ENCODE results near the gene EFCAB13.

The EFCAB13 gene

GRCh38 chr17:47323382-47324223 lies at the start of gene EFCAB13:
TSS of gene EFCAB13 (plus strand) at chr17:47323955. CDS start at chr17:47328354, 4,399 bp downstream.
- DNase-seq (ENCODE audit: low read depth, low spot score): peak; percentile 94

- no peak for DNase-seq (ENCODE audit: low read depth, low spot score)
Observed at GRCh38 chr17:47274319-47275069, 49.3 kb upstream of the EFCAB13 start.

GRCh38 chr17:47275245-47275984 lies 48.3 kb upstream of the EFCAB13 start:
- DNase-seq (ENCODE audit: low read depth, low spot score): peak; percentile 90

GRCh38 chr17:47276444-47276843 lies 47.3 kb upstream of the EFCAB13 start:
- DNase-seq (ENCODE audit: low read depth, low spot score): no peak

GRCh38 chr17:47276868-47277267 lies 46.9 kb upstream of the EFCAB13 start:
- peak; percentile 86 for DNase-seq (ENCODE audit: low read depth, low spot score)

- DNase-seq (ENCODE audit: low read depth, low spot score): no peak
Observed at GRCh38 chr17:47277921-47278320, 45.8 kb upstream of the EFCAB13 start.

- no peak for DNase-seq (ENCODE audit: low read depth, low spot score)
Observed at GRCh38 chr17:47278561-47278960, 45.2 kb upstream of the EFCAB13 start.

GRCh38 chr17:47279062-47279801 lies 44.5 kb upstream of the EFCAB13 start:
- peak; percentile 98 for DNase-seq (ENCODE audit: low read depth, low spot score)

- DNase-seq (ENCODE audit: low read depth, low spot score): peak; percentile 75
Observed at GRCh38 chr17:47280072-47280811, 43.5 kb upstream of the EFCAB13 start.

GRCh38 chr17:47281216-47281615 lies 42.5 kb upstream of the EFCAB13 start:
- no peak for DNase-seq (ENCODE audit: low read depth, low spot score)

GRCh38 chr17:47285003-47285402 lies 38.8 kb upstream of the EFCAB13 start:
- DNase-seq (ENCODE audit: low read depth, low spot score): no peak

GRCh38 chr17:47286198-47286914 lies 37.4 kb upstream of the EFCAB13 start:
- no peak for DNase-seq (ENCODE audit: low read depth, low spot score)

GRCh38 chr17:47287068-47287467 lies 36.7 kb upstream of the EFCAB13 start:
- DNase-seq (ENCODE audit: low read depth, low spot score): no peak

GRCh38 chr17:47287639-47288038 lies 36.1 kb upstream of the EFCAB13 start:
- no peak for DNase-seq (ENCODE audit: low read depth, low spot score)

GRCh38 chr17:47288531-47289116 lies 35.1 kb upstream of the EFCAB13 start:
- peak; percentile 39 for DNase-seq (ENCODE audit: low read depth, low spot score)

GRCh38 chr17:47289302-47289701 lies 34.5 kb upstream of the EFCAB13 start:
- DNase-seq (ENCODE audit: low read depth, low spot score): no peak

- no peak for DNase-seq (ENCODE audit: low read depth, low spot score)
Observed at GRCh38 chr17:47290870-47291241, 32.9 kb upstream of the EFCAB13 start.

- no peak for DNase-seq (ENCODE audit: low read depth, low spot score)
Observed at GRCh38 chr17:47291242-47291873, 32.4 kb upstream of the EFCAB13 start.

GRCh38 chr17:47292206-47292605 lies 31.5 kb upstream of the EFCAB13 start:
- DNase-seq (ENCODE audit: low read depth, low spot score): no peak
